GM12873 (cell line): Measurements from ENCODE around the gene TRIM34.

ENCODE experiments used
- TF ChIP-seq, protein P1 (sequence below): IDR thresholded peaks from 2 replicates; pipeline ENCODE4 v1.5.1; 2012; ENCODE audit warnings: low read depth, mild to moderate bottlenecking, moderate library complexity, low read length, control low read depth; ENCODE audit not compliant: insufficient read depth; ENCODE audit errors: missing control alignments

Gene TRIM34

DNA sequence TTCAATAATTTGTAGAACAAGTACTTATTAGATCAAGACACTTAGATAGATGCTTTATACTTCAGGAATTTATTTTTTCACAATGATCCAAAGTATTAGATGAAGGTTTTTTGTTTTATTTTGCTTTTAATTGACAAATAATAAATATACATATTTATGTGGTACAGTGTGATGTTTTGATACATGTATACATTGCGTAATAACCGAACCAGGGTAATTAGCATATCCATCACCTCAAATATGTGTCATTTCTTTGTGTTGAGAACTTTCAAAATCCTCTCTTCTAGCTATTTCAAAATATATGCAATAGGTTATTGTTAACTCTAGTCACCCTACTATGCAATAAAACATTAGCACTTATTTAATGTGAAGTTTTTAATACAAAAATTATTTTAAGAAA, 38.7 kb downstream of the TRIM34 start:
- TF ChIP-seq, protein P1, sequence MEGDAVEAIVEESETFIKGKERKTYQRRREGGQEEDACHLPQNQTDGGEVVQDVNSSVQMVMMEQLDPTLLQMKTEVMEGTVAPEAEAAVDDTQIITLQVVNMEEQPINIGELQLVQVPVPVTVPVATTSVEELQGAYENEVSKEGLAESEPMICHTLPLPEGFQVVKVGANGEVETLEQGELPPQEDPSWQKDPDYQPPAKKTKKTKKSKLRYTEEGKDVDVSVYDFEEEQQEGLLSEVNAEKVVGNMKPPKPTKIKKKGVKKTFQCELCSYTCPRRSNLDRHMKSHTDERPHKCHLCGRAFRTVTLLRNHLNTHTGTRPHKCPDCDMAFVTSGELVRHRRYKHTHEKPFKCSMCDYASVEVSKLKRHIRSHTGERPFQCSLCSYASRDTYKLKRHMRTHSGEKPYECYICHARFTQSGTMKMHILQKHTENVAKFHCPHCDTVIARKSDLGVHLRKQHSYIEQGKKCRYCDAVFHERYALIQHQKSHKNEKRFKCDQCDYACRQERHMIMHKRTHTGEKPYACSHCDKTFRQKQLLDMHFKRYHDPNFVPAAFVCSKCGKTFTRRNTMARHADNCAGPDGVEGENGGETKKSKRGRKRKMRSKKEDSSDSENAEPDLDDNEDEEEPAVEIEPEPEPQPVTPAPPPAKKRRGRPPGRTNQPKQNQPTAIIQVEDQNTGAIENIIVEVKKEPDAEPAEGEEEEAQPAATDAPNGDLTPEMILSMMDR = no peak

DNA sequence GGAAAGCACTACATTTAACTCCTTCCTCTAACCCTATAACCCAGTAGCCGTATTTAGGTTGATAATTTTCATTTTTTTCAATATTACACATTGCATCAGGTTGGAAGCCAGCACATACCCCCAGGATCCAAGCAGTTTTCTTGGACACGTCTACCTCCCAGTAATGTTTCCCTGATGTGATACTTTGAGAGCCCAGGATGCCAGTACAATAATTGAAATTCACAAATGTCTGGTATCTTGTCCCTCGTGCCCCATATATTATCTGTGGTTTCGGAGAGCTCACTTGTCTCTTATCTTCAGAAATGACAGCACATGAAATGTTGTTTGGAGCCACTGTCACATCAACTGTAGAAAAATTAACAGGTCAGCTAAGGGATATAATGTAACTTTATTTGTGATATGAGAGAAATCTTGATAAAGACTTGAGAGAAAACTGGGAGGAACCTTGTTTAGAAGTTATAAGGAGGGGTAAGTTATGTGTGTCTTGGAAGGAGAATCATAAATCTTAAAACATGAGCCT, 40.3 kb downstream of the TRIM34 start:
- TF ChIP-seq, protein P1 = no peak

DNA sequence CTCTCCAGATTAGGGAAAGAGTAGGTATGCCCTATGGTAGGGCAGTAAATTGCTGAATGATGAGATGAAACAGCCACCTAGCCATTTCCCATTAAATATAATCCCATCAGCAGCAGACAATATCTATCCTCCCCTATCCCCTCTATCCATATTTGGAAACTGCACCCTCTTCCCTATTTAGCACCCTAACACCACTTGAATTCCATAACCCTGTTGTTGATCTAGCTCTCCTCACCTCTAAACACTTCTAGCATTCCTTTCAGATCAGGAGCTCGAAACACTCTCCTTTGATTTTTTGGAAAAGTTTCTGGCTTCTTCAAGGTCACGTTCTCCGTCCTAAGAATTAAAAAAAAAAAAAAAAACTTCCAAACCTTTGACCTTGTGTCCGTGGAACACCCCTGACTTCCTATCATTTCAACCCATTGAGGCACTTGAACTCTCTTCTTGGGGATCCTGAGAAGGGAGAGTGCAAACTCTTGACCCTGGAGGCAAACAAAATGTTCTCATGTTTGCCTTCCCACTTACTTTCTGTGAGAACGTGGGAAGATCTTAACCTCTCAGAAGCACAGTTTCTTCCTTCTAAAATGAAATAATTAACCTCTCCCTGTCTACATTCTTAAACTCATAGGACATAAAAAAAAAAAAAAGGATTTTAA, 41.1 kb downstream of the TRIM34 start:
- TF ChIP-seq, protein P1 = no peak

DNA sequence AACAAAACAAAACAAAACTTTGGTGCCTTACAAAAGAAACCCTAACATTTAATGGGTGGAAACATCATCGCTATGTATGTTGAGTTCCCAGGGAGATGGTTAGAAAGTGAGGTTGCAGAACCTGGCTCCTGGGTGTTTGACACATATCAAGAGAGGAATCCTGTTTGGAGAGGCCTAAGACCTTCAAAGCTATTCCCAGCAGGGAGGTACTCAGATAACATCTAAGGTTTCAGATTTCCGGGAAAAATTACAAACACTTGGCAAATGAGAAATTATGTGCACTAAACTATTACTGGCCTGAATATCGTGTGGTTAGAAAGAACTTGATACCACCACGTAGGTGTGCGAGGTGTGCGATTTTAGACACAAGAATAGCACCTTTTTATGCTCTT, 41.6 kb downstream of the TRIM34 start:
- TF ChIP-seq, protein P1 = no peak

DNA sequence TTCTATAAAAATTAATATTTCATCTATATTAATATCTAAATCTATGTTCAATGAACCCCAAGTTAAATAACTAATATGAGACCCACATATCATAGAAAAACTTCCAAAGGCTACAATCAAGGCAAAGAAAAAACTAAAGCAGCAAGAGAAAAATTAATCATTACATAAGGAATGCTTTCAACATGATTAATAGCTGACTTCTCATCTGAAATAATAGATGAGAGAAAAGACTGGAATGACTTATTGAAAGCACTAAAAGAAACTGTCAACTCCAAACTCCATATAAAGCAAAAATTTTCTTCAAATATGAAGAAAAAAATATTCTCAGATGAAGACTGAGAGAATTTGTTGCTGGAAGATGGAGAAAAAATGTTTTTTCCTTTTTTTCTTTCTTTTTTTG, 47.0 kb downstream of the TRIM34 start:
- TF ChIP-seq, protein P1 = no peak

DNA sequence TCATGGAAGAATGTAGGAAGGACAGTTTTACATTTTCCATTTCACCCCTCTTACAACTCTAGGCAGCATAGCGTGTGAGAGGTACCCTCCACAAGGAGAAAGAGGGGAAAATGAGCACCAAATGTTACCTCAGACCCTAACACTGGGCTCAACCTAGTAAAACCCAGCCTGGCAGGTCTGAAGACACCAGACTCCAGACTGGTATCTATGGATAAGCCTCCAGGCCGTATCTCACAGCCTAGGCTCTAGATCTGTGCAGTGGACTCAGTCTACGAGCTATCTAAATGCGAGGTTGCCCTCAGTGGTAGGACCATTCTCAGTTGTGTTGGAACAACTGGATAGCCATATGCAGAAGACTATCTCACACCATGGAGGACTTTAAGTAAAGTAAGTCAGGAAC, 49.6 kb downstream of the TRIM34 start:
- TF ChIP-seq, protein P1 = no peak

DNA sequence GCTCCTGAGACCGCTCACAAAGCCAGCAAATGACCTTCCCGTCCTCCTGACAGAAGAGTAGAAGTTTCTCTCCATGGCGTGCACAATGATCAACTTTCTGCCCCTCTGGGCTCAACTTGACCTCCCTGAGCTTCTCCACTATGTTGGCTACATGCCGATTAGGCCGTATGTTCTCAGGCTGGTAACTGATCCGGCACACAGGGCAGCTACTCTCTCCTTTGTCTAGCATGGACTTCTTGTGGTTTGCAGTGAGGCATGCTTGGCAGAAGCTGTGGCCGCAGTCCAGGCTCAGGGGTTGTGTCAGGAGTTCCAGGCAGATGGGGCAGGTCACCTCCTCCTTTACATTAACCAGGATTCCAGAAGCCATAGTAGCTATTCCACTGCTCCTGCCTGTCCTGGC, 55.0 kb downstream of the TRIM34 start:
- TF ChIP-seq, protein P1 = no peak
